Stimulated activated naive CD4-positive, alpha-beta T cell (primary cell): Measurements from ENCODE around the gene MRPL9.
"Not testable (repeated sequence)": the region's sequence is repeated elsewhere in the genome, so short reads cannot be mapped to it uniquely, and the experiment has no call there.

Experiments used
- DNase-seq, 6 experiments: peaks; one replicate each; lab custom pipeline; 2025; lab: John Stamatoyannopoulos, UW

Gene MRPL9

DNA sequence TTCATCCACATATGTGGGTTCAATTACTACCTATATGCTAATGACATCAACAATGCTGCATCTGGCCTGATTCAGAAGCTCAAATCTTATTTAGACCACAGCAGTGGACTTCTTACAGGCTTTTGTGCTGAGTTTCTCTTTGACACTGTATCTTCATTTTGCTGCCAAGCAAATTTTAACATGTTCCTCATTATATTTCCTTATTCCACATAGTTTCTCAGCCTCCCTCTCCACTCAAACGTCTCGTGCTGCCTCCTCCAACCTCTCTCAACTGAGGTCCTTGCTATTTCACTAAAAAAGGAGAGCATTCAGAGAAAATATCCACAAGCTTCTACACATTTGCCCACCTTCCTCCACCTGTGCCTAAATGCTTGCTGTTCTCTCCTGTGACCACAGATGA lies 20.5 kb upstream of the MRPL9 start:
- no peak for DNase-seq

- DNase-seq, result no peak
Observed at GRCh38 chr1:151782741-151783140, 19.4 kb upstream of the MRPL9 start.

DNA sequence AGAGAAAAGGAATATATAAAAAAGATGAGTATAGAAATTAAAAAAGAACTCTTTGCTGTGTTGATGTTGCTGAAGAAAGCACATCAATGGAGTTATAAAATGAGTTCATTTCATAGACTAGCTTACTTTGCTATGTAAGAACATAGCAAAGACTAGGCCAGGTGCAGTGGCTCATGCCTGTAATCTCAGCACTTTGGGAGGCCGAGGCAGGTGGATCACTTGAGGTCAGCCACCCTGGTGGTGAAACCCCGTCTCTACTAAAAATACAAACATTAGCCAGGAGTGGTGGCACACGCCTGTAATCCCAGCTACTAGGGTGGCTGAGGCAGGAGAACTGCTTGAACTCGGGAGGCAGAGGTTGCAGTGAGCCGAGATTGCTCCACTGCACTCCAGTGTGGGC lies 18.7 kb upstream of the MRPL9 start:
- not testable (repeated sequence) for DNase-seq

DNA sequence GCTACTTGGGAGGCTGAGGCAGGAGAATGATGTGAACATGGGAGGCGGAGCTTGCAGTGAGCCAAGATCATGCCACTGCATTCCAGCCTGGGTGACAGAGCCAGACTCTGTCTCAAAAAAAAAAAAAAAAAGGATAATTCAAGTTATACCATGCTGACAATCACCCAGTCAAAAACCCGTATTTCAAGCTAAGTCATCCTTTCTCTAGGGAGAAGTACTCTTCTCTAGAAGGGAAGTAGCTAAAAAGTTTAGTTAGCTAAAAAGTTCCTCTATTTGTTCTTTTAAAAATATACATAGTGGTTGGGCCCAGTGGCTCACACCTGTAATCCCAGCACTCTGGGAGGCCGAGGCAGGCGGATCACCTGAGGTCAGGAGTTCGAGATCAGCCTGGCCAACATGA lies 17.4 kb upstream of the MRPL9 start:
- not testable (repeated sequence) for DNase-seq

DNA sequence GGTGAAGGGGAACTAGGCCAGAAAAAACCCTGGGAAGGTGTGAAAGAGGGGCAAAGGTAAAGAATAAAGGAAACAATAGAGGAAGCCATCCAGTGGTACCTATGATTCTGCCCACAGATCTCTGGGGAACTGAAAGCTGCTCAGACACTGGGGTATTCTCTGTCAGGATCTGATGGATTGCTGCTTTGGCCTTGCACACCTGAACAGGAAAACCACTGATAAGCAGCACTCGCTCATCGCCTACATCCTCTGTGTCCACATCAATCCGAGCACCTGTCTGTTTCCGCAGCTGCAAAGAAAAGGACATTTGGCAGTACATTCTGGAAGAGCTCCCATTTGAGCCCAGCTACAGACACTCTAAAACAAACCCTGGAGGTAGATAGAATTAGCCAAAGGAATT lies 16.6 kb upstream of the MRPL9 start:
- no peak for DNase-seq

DNA sequence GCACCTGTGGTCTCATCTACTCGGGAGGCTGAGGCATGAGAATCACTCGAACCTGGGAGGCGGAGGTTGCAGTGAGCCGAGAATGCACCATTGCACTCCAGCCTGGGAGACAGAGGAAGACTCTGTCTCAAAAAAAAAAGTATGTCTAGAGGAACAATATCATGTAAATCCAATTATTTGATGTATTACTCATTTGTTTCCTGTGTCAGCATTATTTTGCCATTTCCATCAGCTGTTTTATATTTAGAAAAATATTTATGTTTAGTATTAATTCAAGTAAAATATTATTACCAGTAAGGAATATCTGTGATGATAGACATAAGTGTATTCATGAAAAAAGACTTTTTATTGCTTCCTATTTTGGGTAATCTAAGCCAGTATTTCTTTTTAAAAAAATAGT lies 14.0 kb upstream of the MRPL9 start:
- DNase-seq, result no peak

- DNase-seq, result no peak
Observed at GRCh38 chr1:151776665-151777062, 13.4 kb upstream of the MRPL9 start.

DNA sequence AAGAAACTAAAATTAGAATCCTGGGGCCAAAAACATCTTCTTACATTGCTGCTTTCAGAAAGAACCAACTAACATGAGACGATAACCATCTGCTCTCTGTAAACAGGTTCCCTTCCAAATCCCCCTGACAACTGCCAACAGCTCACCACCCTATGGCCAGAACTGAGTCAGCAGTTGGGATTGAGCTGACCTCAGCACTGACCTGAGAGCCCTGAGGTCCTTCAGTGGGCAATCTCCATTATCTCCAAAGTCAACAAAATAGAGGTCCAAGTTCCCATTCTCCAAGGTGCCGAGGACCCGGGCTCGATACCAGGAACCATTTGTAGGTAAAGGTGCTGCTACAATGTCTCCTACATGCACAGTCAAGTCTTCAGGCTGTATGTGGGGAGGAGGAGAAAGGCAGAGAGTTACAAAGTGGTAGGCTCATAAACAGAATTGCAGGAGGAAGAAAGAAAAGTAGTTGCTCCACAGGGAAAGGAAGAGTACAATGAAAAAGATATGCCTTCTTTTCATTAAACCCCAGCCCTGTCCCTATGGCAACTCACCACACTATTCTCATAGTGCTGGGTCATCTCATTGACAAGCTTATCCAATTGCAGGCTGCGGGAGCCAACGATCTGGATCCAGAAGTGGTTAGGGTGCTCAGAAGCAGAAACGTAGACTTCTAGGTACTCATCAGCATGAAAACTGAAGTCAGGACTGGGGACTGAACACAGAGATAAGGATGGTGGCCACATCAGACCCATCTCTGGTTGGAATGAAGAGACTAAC lies 12.8 kb upstream of the MRPL9 start:
- no peak for DNase-seq

DNA sequence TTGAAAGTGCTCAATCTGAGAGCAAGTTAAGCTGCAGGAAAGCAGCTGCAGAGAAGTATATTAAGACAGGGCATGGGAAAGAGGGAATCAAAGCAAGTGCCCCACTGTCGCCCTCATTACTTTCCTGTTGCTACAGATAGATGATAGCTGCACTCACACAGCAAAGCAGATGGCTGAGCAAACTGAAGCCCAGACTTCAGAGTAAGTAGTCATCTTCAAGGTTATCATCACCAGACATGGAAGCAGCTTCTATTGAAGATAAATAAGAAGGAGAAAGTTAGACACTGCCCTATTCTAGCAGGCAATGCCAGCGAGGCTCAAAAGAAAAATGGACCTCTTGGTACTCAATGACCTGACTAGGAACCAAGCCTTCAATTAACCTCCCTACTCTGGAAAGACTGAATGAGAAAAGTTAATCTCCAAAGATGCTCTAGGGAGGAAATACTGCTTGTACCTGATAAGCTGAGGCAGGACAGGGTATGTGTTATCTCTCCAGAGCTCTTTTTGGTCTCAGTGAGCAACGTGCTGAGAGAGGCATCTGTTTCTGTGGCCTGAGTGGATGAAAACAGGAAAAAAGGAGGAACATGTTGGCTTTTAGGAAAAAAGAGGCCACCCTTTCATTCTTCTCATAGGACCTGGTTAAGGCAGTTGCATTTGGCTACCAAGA lies 11.1 kb upstream of the MRPL9 start:
- no peak for DNase-seq

GRCh38 chr1:151773702-151774101 lies 10.4 kb upstream of the MRPL9 start:
- DNase-seq, result no peak

GRCh38 chr1:151769270-151769669 lies 6.0 kb upstream of the MRPL9 start:
- DNase-seq, result not testable (repeated sequence)

- not testable (repeated sequence) for DNase-seq
Observed at GRCh38 chr1:151768351-151769066, 5.2 kb upstream of the MRPL9 start.

- no peak for DNase-seq
Observed at GRCh38 chr1:151763990-151764389, 694 bp upstream of the MRPL9 start.

DNA sequence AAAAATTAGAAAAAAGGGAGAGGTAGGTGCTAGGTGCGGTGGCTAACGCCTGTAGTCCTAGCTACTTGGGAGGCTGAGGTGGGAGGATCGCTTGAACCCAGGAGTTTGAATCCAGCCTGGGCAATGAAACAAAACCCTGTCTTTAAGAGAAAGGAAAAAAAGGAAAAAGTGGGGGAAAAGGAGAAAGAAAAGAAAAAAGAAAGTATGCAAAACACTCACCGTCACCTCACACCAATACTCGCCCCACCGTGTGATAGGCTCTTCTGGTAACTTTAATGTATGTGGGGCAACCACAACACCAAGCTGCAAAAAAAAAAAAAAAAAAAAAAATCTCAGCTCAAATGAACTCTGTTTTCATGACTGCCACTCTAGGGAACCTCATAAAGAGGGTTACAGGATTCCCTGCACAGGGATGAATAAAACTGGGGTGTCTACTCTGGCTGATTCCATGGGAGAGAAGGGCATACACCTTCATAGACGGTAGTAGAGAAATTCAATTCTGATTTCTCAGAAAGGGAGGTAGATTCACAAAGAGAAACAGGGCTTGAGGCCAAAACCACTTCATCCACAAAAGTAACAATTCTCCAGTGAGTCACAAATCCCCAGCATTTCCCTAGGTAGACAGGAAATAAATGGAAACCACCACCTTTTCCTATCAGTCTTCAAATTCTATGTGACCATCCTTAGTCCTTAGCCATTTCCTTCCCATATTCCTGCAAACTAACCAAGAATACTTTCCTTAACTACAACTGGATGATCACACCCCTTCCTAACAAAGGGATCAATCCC lies 2.5 kb downstream of the MRPL9 start:
- DNase-seq, result no peak

DNA sequence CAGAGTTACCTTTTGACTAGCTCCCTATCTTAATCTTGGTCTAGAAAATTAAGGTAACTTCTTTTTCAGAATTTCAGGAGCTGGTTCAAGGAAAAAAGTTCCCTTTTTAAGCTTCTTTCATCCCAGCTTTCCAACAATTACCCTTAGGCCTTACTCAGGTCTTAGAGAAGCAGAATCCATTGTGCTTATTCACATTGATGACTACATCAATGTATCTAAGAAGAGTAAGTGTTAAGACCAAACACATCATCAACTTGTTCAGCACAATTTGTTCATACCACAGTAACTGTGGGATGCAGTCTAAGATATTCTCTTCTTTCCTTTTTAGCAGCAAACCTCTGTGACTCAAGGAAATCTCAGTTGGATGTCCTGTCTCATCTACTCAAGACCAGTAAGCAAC lies 4.1 kb downstream of the MRPL9 start:
- DNase-seq, result no peak

GRCh38 chr1:151756291-151756690 lies 7.0 kb downstream of the MRPL9 start:
- DNase-seq, result no peak

- DNase-seq, result no peak
Observed at GRCh38 chr1:151741516-151741915, 21.8 kb downstream of the MRPL9 start.

- DNase-seq, result no peak
Observed at GRCh38 chr1:151739590-151740355, 23.5 kb downstream of the MRPL9 start.

DNA sequence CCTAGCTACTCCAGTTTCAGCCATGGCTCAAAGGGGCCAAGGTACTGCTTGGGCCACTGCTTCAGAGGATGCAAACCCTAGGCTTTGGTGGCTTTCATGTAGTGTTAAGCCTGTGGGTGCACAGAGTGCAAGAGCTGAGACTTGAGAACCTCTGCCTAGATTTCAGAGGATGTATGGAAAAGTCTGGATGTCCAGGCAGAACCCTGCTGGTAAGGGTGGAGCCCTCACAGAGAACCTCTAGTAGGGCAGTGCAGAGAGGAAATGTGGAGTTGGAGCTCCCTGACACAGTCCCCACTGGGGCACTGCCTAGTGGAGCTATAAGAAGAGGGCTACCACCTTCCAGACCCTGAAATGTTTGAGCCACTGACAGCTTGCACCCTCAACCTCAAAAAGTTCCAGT lies 25.8 kb downstream of the MRPL9 start:
- DNase-seq, result no peak

GRCh38 chr1:151737026-151737425 lies 26.3 kb downstream of the MRPL9 start:
- no peak for DNase-seq

DNA sequence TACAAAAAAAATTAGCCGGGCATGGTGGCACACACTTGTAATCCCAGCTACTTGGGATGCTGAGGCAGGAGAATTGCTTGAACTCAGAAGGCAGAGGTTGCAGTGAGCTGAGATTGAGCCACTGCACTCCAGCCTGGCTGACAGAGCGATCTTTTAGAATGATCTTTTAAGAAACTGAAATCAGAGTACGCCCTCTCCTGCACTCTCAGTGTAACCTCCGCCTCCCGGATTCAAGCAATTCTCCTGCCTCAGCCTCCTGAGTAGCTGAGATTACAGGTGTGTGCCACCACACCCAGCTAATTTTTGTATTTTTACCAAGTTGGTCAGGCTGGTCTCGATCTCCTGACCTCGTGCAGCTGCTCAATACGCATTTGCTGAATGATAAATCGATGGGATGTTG lies 29.3 kb downstream of the MRPL9 start:
- not testable (repeated sequence) for DNase-seq
